Osteoblast (primary cell): Measurements from ENCODE around the gene KIFBP. TPM values are rescaled to one million over a fixed set of nuclear protein-coding genes. Genes with fewer than 3 reads are reported as not detected.
A peak's percentile ranks its signal among the peaks of the same experiment; 100 is the strongest.
"Not testable (repeated sequence)": the region's sequence is repeated elsewhere in the genome, so short reads cannot be mapped to it uniquely, and the experiment has no call there.

Experiments
- DNase-seq: peaks from one replicate; pipeline ENCODE4 v3.0.0; 2011; ENCODE audit warnings: low spot score, mixed read lengths; ENCODE audit not compliant: insufficient read length; ENCODE audit errors: missing footprints
- H2AFZ ChIP-seq: 2 replicates; pipeline ENCODE4 v1.6.0; 2011; ENCODE audit warnings: mild to moderate bottlenecking, low read length
- H3K27ac ChIP-seq: 2 replicates; pipeline ENCODE4 v1.5.1; 2011; ENCODE audit warnings: mild to moderate bottlenecking, low read depth, low read length, moderate library complexity
- H3K27me3 ChIP-seq: 2 replicates; pipeline ENCODE4 v1.6.0; 2012; ENCODE audit warnings: mild to moderate bottlenecking, control low read depth, inconsistent platforms, low read length, moderate library complexity; ENCODE audit not compliant: insufficient read depth
- H3K36me3 ChIP-seq: 2 replicates; pipeline ENCODE4 v1.5.1; 2011; ENCODE audit warnings: mild to moderate bottlenecking, low read length, control low read depth, moderate library complexity; ENCODE audit not compliant: insufficient read depth
- H3K4me1 ChIP-seq: 2 replicates; pipeline ENCODE4 v1.5.1; 2011; ENCODE audit warnings: mild to moderate bottlenecking, low read length, control low read depth, moderate library complexity; ENCODE audit not compliant: insufficient read depth
- H3K4me2 ChIP-seq: 2 replicates; pipeline ENCODE4 v1.6.0; 2011; ENCODE audit warnings: mild to moderate bottlenecking, low read length; ENCODE audit not compliant: insufficient read depth
- H3K4me3 ChIP-seq: fragments of 200-600 bp; sonication (generic); 3 replicates; pipeline ENCODE4 v1.5.1; 2012; ENCODE audit warnings: mild to moderate bottlenecking, low read length, inconsistent platforms; ENCODE audit not compliant: insufficient read depth
- H3K79me2 ChIP-seq: 2 replicates; pipeline ENCODE4 v1.6.0; 2012; ENCODE audit warnings: mild to moderate bottlenecking, low read length, control low read depth, inconsistent platforms; ENCODE audit not compliant: insufficient read depth
- H3K9me3 ChIP-seq: 2 replicates; pipeline ENCODE4 v1.5.1; 2011; ENCODE audit warnings: low read depth, low read length, control low read depth
- H4K20me1 ChIP-seq: 2 replicates; pipeline ENCODE4 v1.6.0; 2012; ENCODE audit warnings: mild to moderate bottlenecking, low read length, control low read depth; ENCODE audit not compliant: insufficient read depth
- total RNA-seq: library from RNA; depleted of rRNA; stranded (reverse); fragments of >200 nt; gene quantifications from 2 replicates; pipeline ENCODE4 v1.2.3, GENCODE V29; 2012
- TF ChIP-seq, protein P1 (sequence below): IDR thresholded peaks from 2 replicates; pipeline ENCODE4 v1.5.1; 2011; ENCODE audit warnings: mild to moderate bottlenecking, low read depth, low read length, moderate library complexity; ENCODE audit errors: extremely low read depth

Gene KIFBP
- total RNA-seq, 1 donor = 30.8 TPM

DNA sequence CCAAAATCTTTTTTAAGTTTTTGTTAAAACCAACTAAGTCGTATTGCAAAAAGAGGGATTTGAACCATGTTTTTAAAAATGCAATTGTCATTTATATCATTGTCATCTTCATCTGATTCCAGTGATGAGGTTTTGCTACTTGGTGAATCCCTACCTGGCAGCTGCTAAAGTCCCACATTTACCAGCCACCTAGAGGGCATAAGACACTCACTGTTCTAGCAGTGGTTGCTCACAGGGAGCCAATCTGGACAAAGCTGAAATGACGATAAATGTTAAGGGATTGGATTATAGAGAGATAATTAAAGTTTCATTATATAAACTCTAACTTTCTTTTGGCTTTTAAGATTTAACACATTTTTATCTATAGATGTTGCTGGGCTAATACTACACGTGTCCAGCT lies 18.7 kb downstream of the KIFBP start:
- H3K27me3 ChIP-seq = no peaks in the 10 kb centered on the region
- H3K36me3 ChIP-seq = peaks cover 32% of the 10 kb centered on the region
- no peak overlapping the region for H3K27ac ChIP-seq
- peaks cover 24% of the 10 kb centered on the region for H3K79me2 ChIP-seq
- no peaks in the 10 kb centered on the region for H4K20me1 ChIP-seq
- peak; percentile 45 for DNase-seq
- no peak overlapping the region for H3K4me3 ChIP-seq
- H3K9me3 ChIP-seq = no peaks in the 10 kb centered on the region
- no peak overlapping the region for H2AFZ ChIP-seq
- H3K4me1 ChIP-seq = no peaks in the 10 kb centered on the region
- no peak overlapping the region for H3K4me2 ChIP-seq
- TF ChIP-seq, protein P1, sequence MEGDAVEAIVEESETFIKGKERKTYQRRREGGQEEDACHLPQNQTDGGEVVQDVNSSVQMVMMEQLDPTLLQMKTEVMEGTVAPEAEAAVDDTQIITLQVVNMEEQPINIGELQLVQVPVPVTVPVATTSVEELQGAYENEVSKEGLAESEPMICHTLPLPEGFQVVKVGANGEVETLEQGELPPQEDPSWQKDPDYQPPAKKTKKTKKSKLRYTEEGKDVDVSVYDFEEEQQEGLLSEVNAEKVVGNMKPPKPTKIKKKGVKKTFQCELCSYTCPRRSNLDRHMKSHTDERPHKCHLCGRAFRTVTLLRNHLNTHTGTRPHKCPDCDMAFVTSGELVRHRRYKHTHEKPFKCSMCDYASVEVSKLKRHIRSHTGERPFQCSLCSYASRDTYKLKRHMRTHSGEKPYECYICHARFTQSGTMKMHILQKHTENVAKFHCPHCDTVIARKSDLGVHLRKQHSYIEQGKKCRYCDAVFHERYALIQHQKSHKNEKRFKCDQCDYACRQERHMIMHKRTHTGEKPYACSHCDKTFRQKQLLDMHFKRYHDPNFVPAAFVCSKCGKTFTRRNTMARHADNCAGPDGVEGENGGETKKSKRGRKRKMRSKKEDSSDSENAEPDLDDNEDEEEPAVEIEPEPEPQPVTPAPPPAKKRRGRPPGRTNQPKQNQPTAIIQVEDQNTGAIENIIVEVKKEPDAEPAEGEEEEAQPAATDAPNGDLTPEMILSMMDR = peak; percentile 14

DNA sequence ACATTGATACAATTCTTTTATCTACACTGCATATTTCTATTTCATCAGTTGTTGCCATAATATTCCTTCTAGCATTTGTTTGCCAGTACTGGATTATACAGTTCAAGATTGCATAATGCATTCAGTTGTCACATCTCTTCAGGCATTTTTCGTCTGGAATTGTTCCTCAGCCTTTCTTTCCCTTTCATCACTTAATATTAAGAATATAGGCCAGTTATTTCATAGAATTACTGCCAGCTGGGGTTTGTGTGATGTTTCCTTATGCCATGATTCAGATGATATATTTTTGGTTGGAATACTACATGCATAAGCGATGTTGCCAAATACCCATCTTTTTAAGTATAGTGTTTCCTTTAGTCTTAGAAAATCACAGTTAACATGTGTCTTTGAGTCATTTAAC lies 20.8 kb downstream of the KIFBP start:
- no peaks in the 10 kb centered on the region for H3K27me3 ChIP-seq
- no peak for DNase-seq
- H2AFZ ChIP-seq = no peak overlapping the region
- H3K4me3 ChIP-seq = no peak overlapping the region
- peaks cover 43% of the 10 kb centered on the region for H3K36me3 ChIP-seq
- no peaks in the 10 kb centered on the region for H4K20me1 ChIP-seq
- H3K4me1 ChIP-seq = no peaks in the 10 kb centered on the region
- H3K27ac ChIP-seq = no peak overlapping the region
- peaks cover 15% of the 10 kb centered on the region for H3K79me2 ChIP-seq
- H3K9me3 ChIP-seq = no peaks in the 10 kb centered on the region
- H3K4me2 ChIP-seq = no peak overlapping the region
- TF ChIP-seq, protein P1 = no peak

DNA sequence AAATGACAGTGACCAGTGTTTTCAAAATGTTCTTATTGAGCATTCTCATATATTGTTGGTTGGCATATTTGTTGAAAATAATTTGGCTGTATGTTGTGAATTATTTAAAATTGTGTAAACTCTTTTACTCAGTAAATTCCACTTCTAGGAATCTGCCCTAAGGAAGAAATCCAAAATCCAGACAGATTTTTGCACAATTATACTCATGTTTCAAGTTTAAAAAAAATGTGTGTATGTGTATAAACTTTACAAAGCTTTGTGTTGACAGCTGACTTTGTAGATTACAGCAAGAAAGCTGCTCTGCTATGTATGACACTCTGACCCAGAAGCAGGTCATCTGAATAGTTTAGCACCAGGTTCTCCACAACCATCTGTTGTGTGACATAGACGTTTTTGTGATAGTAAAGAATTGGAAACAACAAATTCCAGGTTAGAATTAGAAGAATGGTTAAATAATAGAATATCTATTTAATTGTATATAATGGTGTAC lies 21.6 kb downstream of the KIFBP start:
- no peaks in the 10 kb centered on the region for H3K27me3 ChIP-seq
- no peak overlapping the region for H3K27ac ChIP-seq
- no peaks in the 10 kb centered on the region for H3K4me1 ChIP-seq
- no peak overlapping the region for H2AFZ ChIP-seq
- peaks cover 11% of the 10 kb centered on the region for H3K79me2 ChIP-seq
- peaks cover 43% of the 10 kb centered on the region for H3K36me3 ChIP-seq
- H3K9me3 ChIP-seq = no peaks in the 10 kb centered on the region
- no peak overlapping the region for H3K4me3 ChIP-seq
- no peak overlapping the region for H3K4me2 ChIP-seq
- TF ChIP-seq, protein P1 = no peak
- DNase-seq = no peak
- H4K20me1 ChIP-seq = no peaks in the 10 kb centered on the region

DNA sequence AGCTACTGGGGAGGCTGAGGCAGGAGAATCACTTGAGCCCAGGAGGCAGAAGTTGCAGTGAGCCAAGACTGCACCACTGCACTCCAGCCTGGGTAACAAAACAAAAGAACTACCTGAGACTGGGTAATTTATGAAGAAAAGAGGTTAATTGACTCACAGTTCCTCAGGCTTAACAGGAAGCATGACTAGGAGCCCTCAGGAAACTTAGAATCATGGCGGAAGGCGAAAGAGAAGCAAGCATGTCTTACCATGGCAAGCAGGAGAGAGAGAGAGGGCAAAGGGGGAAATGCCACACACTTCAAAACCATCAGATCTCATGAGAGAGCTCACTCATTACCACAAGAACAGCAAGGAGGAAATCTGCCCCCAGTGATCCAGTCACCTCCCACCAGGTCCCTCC lies 24.2 kb downstream of the KIFBP start:
- not testable (repeated sequence) for H2AFZ ChIP-seq, H4K20me1 ChIP-seq, H3K79me2 ChIP-seq, H3K27me3 ChIP-seq, H3K27ac ChIP-seq, H3K4me1 ChIP-seq, H3K9me3 ChIP-seq, DNase-seq, H3K4me2 ChIP-seq, H3K4me3 ChIP-seq
- peaks cover 48% of the 10 kb centered on the region for H3K36me3 ChIP-seq
